GM12878 (cell line): ENCODE data around the gene BAG5. TPM values are rescaled to one million over a fixed set of nuclear protein-coding genes. Genes with fewer than 3 reads are reported as not detected.
A peak's percentile ranks its signal among the peaks of the same experiment; 100 is the strongest.

Experiments used
- ATAC-seq: fragments of 200-7000 bp; cut with Tn5 transposase; 3 replicates; pipeline ENCODE4 v1.9.1; 2020; ENCODE audit warnings: mild to moderate bottlenecking, moderate library complexity
- BruUV-seq: library from RNA; stranded (reverse); fragments of 400-500 nt; replicated peaks from 2 replicates; lab custom pipeline; 2021; lab: Mats Ljungman, UMichigan
- CTCF ChIA-PET: fragments of 300-600 bp; sonication (Branson Sonifier 250); formaldehyde crosslinking; extraction: SDS; loops from one replicate; lab custom pipeline; 2021; ENCODE audit warnings: inconsistent platforms; lab: Yijun Ruan, JAX
- POLR2A ChIA-PET: fragments of 350-600 bp; formaldehyde crosslinking; extraction: SDS; loops from one replicate; lab custom pipeline; 2021; ENCODE audit warnings: inconsistent platforms; lab: Charles Lee
- RAD21 ChIA-PET: fragments of 300-600 bp; sonication (Branson Sonifier 250); formaldehyde crosslinking; loops from one replicate; lab custom pipeline; 2023; ENCODE audit warnings: antibody characterized with exemption; ENCODE audit not compliant: unreplicated experiment; lab: Charles Lee
- SMC1A ChIA-PET: fragments of 300-600 bp; sonication (Branson Sonifier 250); formaldehyde crosslinking; loops from one replicate; lab custom pipeline; 2023; ENCODE audit not compliant: unreplicated experiment, uncharacterized antibody; lab: Charles Lee
- DNase-seq: peaks from one replicate; pipeline ENCODE4 v3.0.0-alpha.2; 2011; ENCODE audit warnings: low read depth, low spot score
- FAIRE-seq: peaks from 3 replicates; lab custom pipeline; 2011; peaks lifted over from hg19 to GRCh38; lab: Jason Lieb, UNC
- H2AFZ ChIP-seq: 2 replicates; pipeline ENCODE4 v1.6.0; 2011; ENCODE audit warnings: low read depth, low read length, control low read depth; ENCODE audit not compliant: control insufficient read depth
- H3K27ac ChIP-seq: 2 replicates; pipeline ENCODE4 v1.5.1; 2011; ENCODE audit warnings: control low read depth; ENCODE audit not compliant: control insufficient read depth, insufficient read depth
- H3K27me3 ChIP-seq, 2 experiments: replicated peaks in 1 of 2; 2 replicates each; pipeline versions ENCODE4 v1.6.0 to v1.6.1; 2011; ENCODE audit warnings: low read length in 1 of 2; ENCODE audit not compliant: control insufficient read depth in 2 of 2, insufficient read depth in 2 of 2
- H3K36me3 ChIP-seq, 2 experiments: 2 replicates each; pipeline ENCODE4 v1.5.1; 2011; ENCODE audit warnings: low read length in 1 of 2; ENCODE audit not compliant: control insufficient read depth in 2 of 2, insufficient read depth in 2 of 2
- H3K4me1 ChIP-seq: 2 replicates; pipeline ENCODE4 v1.6.1; 2011; ENCODE audit warnings: mild to moderate bottlenecking, low read length, moderate library complexity, mixed read lengths; ENCODE audit not compliant: control insufficient read depth, insufficient read depth
- H3K4me2 ChIP-seq: 2 replicates; pipeline ENCODE4 v1.6.0; 2011; ENCODE audit warnings: control low read depth; ENCODE audit not compliant: control insufficient read depth, insufficient read depth
- H3K4me3 ChIP-seq: fragments of 200-600 bp; sonication (generic); 2 replicates; pipeline ENCODE4 v1.5.1; 2016
- H3K79me2 ChIP-seq: 2 replicates; pipeline ENCODE4 v1.6.0; 2011; ENCODE audit warnings: low read length; ENCODE audit not compliant: control insufficient read depth, insufficient read depth
- H3K9ac ChIP-seq: 2 replicates; pipeline ENCODE4 v1.8.0; 2011; ENCODE audit warnings: low read length, control low read depth, mixed read lengths; ENCODE audit not compliant: control insufficient read depth, insufficient read depth
- H3K9me3 ChIP-seq: replicated peaks from 3 replicates; pipeline ENCODE4 v1.5.1; 2011; ENCODE audit warnings: mild to moderate bottlenecking, low read length; ENCODE audit not compliant: control insufficient read depth, insufficient read depth
- H4K20me1 ChIP-seq: 2 replicates; pipeline ENCODE4 v1.6.0; 2011; ENCODE audit not compliant: control insufficient read depth, insufficient read depth
- BMI1 ChIP-seq: fragments of 450-650 bp; IDR thresholded peaks from 2 replicates; pipeline ENCODE4 v1.6.1; 2016; ENCODE audit warnings: mild to moderate bottlenecking, moderate library complexity, borderline replicate concordance
- CUX1 ChIP-seq: IDR thresholded peaks from 2 replicates; pipeline ENCODE4 v1.6.1; 2012; ENCODE audit warnings: improper control_type of control experiment, low read depth, low read length; ENCODE audit not compliant: insufficient replicate concordance
- EP300 ChIP-seq, 2 experiments: fragments of 150-350 bp in 1 of 2; IDR thresholded peaks; 2 replicates each; pipeline ENCODE4 v1.6.1; 2011 to 2012; ENCODE audit warnings: low read depth in 2 of 2, low read length in 2 of 2, borderline replicate concordance in 1 of 2, improper control_type of control experiment in 1 of 2, inconsistent platforms in 1 of 2; ENCODE audit not compliant: control insufficient read depth in 1 of 2
- LARP7 ChIP-seq: fragments of 450-650 bp; IDR thresholded peaks from 2 replicates; pipeline ENCODE4 v1.6.1; 2017; ENCODE audit warnings: mild to moderate bottlenecking
- MXI1 ChIP-seq: fragments of 150-350 bp; IDR thresholded peaks from 2 replicates; pipeline ENCODE4 v1.6.1; 2011; ENCODE audit warnings: low read depth, mild to moderate bottlenecking, inconsistent platforms, low read length, improper control_type of control experiment
- NR2C2 ChIP-seq: IDR thresholded peaks from 2 replicates; pipeline ENCODE4 v1.6.1; 2011; ENCODE audit warnings: borderline replicate concordance, low read depth; ENCODE audit not compliant: control insufficient read depth, insufficient read length
- POLR2A ChIP-seq: IDR thresholded peaks from 2 replicates; pipeline ENCODE4 v1.6.1; 2011; ENCODE audit warnings: low read depth, mild to moderate bottlenecking, low read length
- SMAD1 ChIP-seq: fragments of 450-650 bp; IDR thresholded peaks from 2 replicates; pipeline ENCODE4 v1.6.1; 2018; ENCODE audit warnings: mild to moderate bottlenecking, low read depth; ENCODE audit not compliant: partially characterized antibody
- WGBS: methylation state at CpG from one replicate; pipeline ENCODE4 v1.1.6; 2016; ENCODE audit warnings: low lambda C conversion rate; ENCODE audit not compliant: insufficient replicate concordance, insufficient coverage; ENCODE audit errors: missing lambda C conversion rate; 5-methylcytosine and 5-hydroxymethylcytosine counted together
- in situ Hi-C: fragments of 300-500 bp; cut with MboI; formaldehyde crosslinking; loops from 9 replicates; pipeline ENCODE4 v1.14.3; 2018; ENCODE audit warnings: mixed read lengths
- intact Hi-C: fragments of 100-400 bp; cut with micrococcal nuclease; formaldehyde crosslinking; loops from one replicate; pipeline ENCODE4 v1.14.2; 2022; ENCODE audit not compliant: unreplicated experiment
- polyA plus RNA-seq, 11 experiments: library from polyadenylated mRNA; depleted of rRNA in 4 of 11; unstranded in 6 of 11; stranded (reverse) in 5 of 11; fragments of >200 nt; fragmentation: Nextera tagmentation in 4 of 11; fragmentation: Illumina TruSeq in 1 of 11; extraction: Ambion mirVana in 4 of 11; extraction: Trizol in 1 of 11; gene quantifications; 1 replicate in 1 of 11; 2 replicates in 10 of 11; pipeline versions ENCODE4 v1.2.1 to v1.2.3, GENCODE V29; 2011 to 2016; ENCODE audit warnings: inconsistent platforms in 2 of 11, missing spikeins in 2 of 11, low read depth in 1 of 11
- total RNA-seq, 4 experiments: library from RNA; depleted of rRNA in 3 of 4; stranded (reverse); fragments of >200 nt in 3 of 4; fragmentation: Illumina TruSeq in 1 of 4; extraction: Trizol in 1 of 4; gene quantifications; 2 replicates each; pipeline versions ENCODE4 v1.2.1 to v1.2.3, GENCODE V29; 2013 to 2021

BAG5 gene
- total and polyA plus RNA-seq, 10 of the 15 experiments (the other 5 are each of a cell fraction or from before 2014, with no cell fraction given), result 9.9 to 30.5 (median 20.1) TPM

- 38% methylated on average over 25 of the region's 30 CpGs for WGBS
- DNase-seq, result no peak
- H3K4me3 ChIP-seq, result no peak overlapping the region
- ChIA-PET CTCF (interaction anchor here (1.6 kb wide), 1 partner anchor 19 kb away, joined by 4 read pairs; no protein-coding TSS in a partner anchor), SMC1A (no interaction called here), RAD21 (no interaction called here), POLR2A (no interaction called here)
- H3K79me2 ChIP-seq, result no peaks in the 10 kb centered on the region
- in situ Hi-C loops, result no loop called here
- H2AFZ ChIP-seq, result no peak overlapping the region
- no peak overlapping the region for H3K9ac ChIP-seq
- ATAC-seq, result peak; percentile 5; the same call in 2 of the 3 replicates
- peaks cover 0 to 4% of the 10 kb centered on the region in 2 experiments; a peak in 2 of 4 replicates for H3K36me3 ChIP-seq
- no peak overlapping the region for H3K4me2 ChIP-seq
- H4K20me1 ChIP-seq, result no peaks in the 10 kb centered on the region
- H3K9me3 ChIP-seq, result no peaks in the 10 kb centered on the region
- H3K4me1 ChIP-seq, result no peaks in the 10 kb centered on the region
- FAIRE-seq, result no peak
- no peak overlapping the region for H3K27ac ChIP-seq
- BruUV-seq, result no TSS peak
- no peaks in the 10 kb centered on the region for H3K27me3 ChIP-seq
- intact Hi-C loops, result no loop called here
- TF ChIP-seq POLR2A (peak; percentile 44; the same call in 1 of the 2 replicates), EP300 (IDR thresholded peaks at IDR 0.05; ENCODE audit: borderline replicate concordance in 1 of 2, control insufficient read depth in 1 of 2, low read depth in 2 of 2, low read length in 2 of 2) (no peak), LARP7 (no peak)
- TF ChIP-seq, all 136 proteins: peak for 1
Measured at GRCh38 chr14:103538291-103539055, 24.0 kb downstream of the BAG5 start.

GRCh38 chr14:103537175-103537990, 25.1 kb downstream of the BAG5 start:
- ATAC-seq, result no peak
- no peaks in the 10 kb centered on the region for H3K4me1 ChIP-seq
- H4K20me1 ChIP-seq, result no peaks in the 10 kb centered on the region
- intact Hi-C loops, result no loop called here
- H2AFZ ChIP-seq, result no peak overlapping the region
- CTCF ChIA-PET, result no interaction called here
- POLR2A ChIA-PET, result interaction anchor here (0.6 kb wide), 1 partner anchor 32 kb away, joined by 3 read pairs; no protein-coding TSS in a partner anchor
- no peak overlapping the region for H3K27ac ChIP-seq
- no peak for FAIRE-seq
- WGBS, result 41% methylated on average over 18 of the region's 18 CpGs
- H3K9me3 ChIP-seq, result no peaks in the 10 kb centered on the region
- H3K27me3 ChIP-seq, result no peaks in the 10 kb centered on the region
- H3K4me2 ChIP-seq, result no peak overlapping the region
- no peak overlapping the region for H3K4me3 ChIP-seq
- H3K79me2 ChIP-seq, result no peaks in the 10 kb centered on the region
- no TSS peak for BruUV-seq
- no peak overlapping the region for H3K9ac ChIP-seq
- RAD21 ChIA-PET, result no interaction called here
- SMC1A ChIA-PET, result no interaction called here
- DNase-seq, result no peak
- H3K36me3 ChIP-seq, result peaks cover 0 to 4% of the 10 kb centered on the region in 2 experiments; a peak in 2 of 4 replicates
- in situ Hi-C loops, result no loop called here
- TF ChIP-seq MXI1, result no peak
- no peak for TF ChIP-seq NR2C2
- TF ChIP-seq SMAD1, result no peak
- no peak for TF ChIP-seq BMI1
- TF ChIP-seq CUX1, result no peak
